ENCODE data around the gene DPP4. TPM values are rescaled to one million over a fixed set of nuclear protein-coding genes. Genes with fewer than 3 reads are reported as not detected.
A peak's percentile ranks its signal among the peaks of the same experiment; 100 is the strongest.

Gene DPP4
- total and polyA plus RNA-seq, 5 experiments from 2014 or later = 13.3 to 49.6 (median 27.0) TPM

- Mint-ChIP-seq H3K4me1 (peaks cover 4 to 9% (median 7%) of the 10 kb centered on the region in 4 donors), H3K4me3 (no peak overlapping the region), H3K9me3 (peaks cover 0 to 30% (median 15%) of the 10 kb centered on the region in 9 donors), H3K36me3 (peaks cover 0 to 20% (median 18%) of the 10 kb centered on the region in 3 donors), H3K27ac (no peak overlapping the region), H3K27me3 (no peaks in the 10 kb centered on the region)
- POLR2A ChIA-PET = no interaction called here
- DNase-seq (no peak), ATAC-seq (no peak)
Observed at GRCh38 chr2:162079514-162079913, 5.5 kb upstream of the DPP4 start.

- H3K27ac Mint-ChIP-seq = peak overlapping the region in 2 of 10 donors; percentile 18 to 64
- H3K36me3 Mint-ChIP-seq = peaks cover 3 to 28% (median 18%) of the 10 kb centered on the region in 3 donors
- POLR2A ChIA-PET = no interaction called here
- peaks cover 22 to 38% (median 34%) of the 10 kb centered on the region in 4 donors for H3K4me1 Mint-ChIP-seq
- H3K27me3 Mint-ChIP-seq = peaks cover 0 to 2% (median 0%) of the 10 kb centered on the region in 5 donors
- H3K9me3 Mint-ChIP-seq = peaks cover 0 to 30% (median 15%) of the 10 kb centered on the region in 9 donors
- ATAC-seq (no peak), DNase-seq (no peak)
- peak overlapping the region in 4 of 10 donors; percentile 10 to 98 (median 54) for H3K4me3 Mint-ChIP-seq
Observed at GRCh38 chr2:162075689-162076132, 1.7 kb upstream of the DPP4 start.

- Mint-ChIP-seq H3K27ac (peak overlapping the region in 5 of 10 donors; percentile 82 to 96 (median 93)), H3K4me1 (peaks cover 27 to 44% (median 40%) of the 10 kb centered on the region in 4 donors), H3K4me3 (peak overlapping the region; percentile 78 to 99 (median 92)), H3K27me3 (peaks cover 0 to 2% (median 0%) of the 10 kb centered on the region in 5 donors), H3K36me3 (peaks cover 6 to 28% (median 18%) of the 10 kb centered on the region in 3 donors), H3K9me3 (peaks cover 0 to 27% (median 14%) of the 10 kb centered on the region in 9 donors)
- no peak for DNase-seq
- no peak for ATAC-seq
- POLR2A ChIA-PET = interaction anchor here (1.1 to 4.9 kb wide), 4 partner anchors 8 to 62 kb away, joined by 4 to 43 read pairs (median 24); no protein-coding TSS in a partner anchor
Observed at GRCh38 chr2:162074928-162075688, 1.1 kb upstream of the DPP4 start.

- Mint-ChIP-seq H3K4me3 (peak overlapping the region; percentile 78 to 99 (median 92)), H3K27me3 (peaks cover 0 to 2% (median 0%) of the 10 kb centered on the region in 5 donors), H3K36me3 (peaks cover 6 to 23% (median 12%) of the 10 kb centered on the region in 3 donors), H3K9me3 (peaks cover 0 to 21% (median 8%) of the 10 kb centered on the region in 9 donors), H3K4me1 (peaks cover 27 to 45% (median 42%) of the 10 kb centered on the region in 4 donors), H3K27ac (peak overlapping the region; percentile 56 to 96 (median 86))
- ATAC-seq = no peak
- no peak for DNase-seq
- POLR2A ChIA-PET = interaction anchor here (1.1 to 4.9 kb wide), 4 partner anchors 9 to 62 kb away, joined by 4 to 43 read pairs (median 24); no protein-coding TSS in a partner anchor
Observed at GRCh38 chr2:162074632-162074895, 549 bp upstream of the DPP4 start.

- peak; percentile 56 for ATAC-seq
- Mint-ChIP-seq H3K36me3 (peaks cover 6 to 15% (median 10%) of the 10 kb centered on the region in 3 donors), H3K27ac (peak overlapping the region; percentile 82 to 99 (median 94)), H3K4me1 (peaks cover 30 to 53% (median 48%) of the 10 kb centered on the region in 4 donors), H3K4me3 (peak overlapping the region; percentile 90 to 100 (median 96)), H3K9me3 (peaks cover 0 to 9% (median 4%) of the 10 kb centered on the region in 9 donors), H3K27me3 (peaks cover 0 to 2% (median 0%) of the 10 kb centered on the region in 5 donors)
- POLR2A ChIA-PET = interaction anchor here (0.7 to 4.9 kb wide), 11 partner anchors 9 to 119 kb away, joined by 3 to 43 read pairs (median 4); no protein-coding TSS in a partner anchor
- peak in 7 of 10 donors; percentile 11 to 39 (median 12) for DNase-seq
Observed at GRCh38 chr2:162072976-162073887, 783 bp downstream of the DPP4 start.

- Mint-ChIP-seq H3K4me3 (peak overlapping the region; percentile 66 to 100 (median 96)), H3K27me3 (peaks cover 0 to 2% (median 0%) of the 10 kb centered on the region in 5 donors), H3K9me3 (peaks cover 0 to 2% (median 0%) of the 10 kb centered on the region in 9 donors), H3K4me1 (peaks cover 30 to 59% (median 51%) of the 10 kb centered on the region in 4 donors), H3K36me3 (peaks cover 3 to 8% (median 6%) of the 10 kb centered on the region in 3 donors), H3K27ac (peak overlapping the region in 7 of 10 donors; percentile 13 to 96 (median 57))
- DNase-seq (no peak), ATAC-seq (no peak)
- POLR2A ChIA-PET = interaction anchor here (1.1 to 4.9 kb wide), 5 partner anchors 8 to 79 kb away, joined by 3 to 43 read pairs (median 16); no protein-coding TSS in a partner anchor
Observed at GRCh38 chr2:162072181-162072702, 1.8 kb downstream of the DPP4 start.

- H3K9me3 Mint-ChIP-seq = no peaks in the 10 kb centered on the region
- POLR2A ChIA-PET = interaction anchor here (0.5 to 4.9 kb wide), 3 partner anchors 14 to 58 kb away, joined by 3 to 43 read pairs (median 31); no protein-coding TSS in a partner anchor
- peaks cover 0 to 2% (median 0%) of the 10 kb centered on the region in 5 donors for H3K27me3 Mint-ChIP-seq
- DNase-seq = no peak
- H3K4me1 Mint-ChIP-seq = peaks cover 34 to 64% (median 51%) of the 10 kb centered on the region in 4 donors
- H3K4me3 Mint-ChIP-seq = peak overlapping the region in 4 of 10 donors; percentile 9 to 36 (median 18)
- H3K27ac Mint-ChIP-seq = peak overlapping the region in 4 of 10 donors; percentile 7 to 80 (median 35)
- peaks cover 3 to 11% (median 8%) of the 10 kb centered on the region in 3 donors for H3K36me3 Mint-ChIP-seq
- ATAC-seq = no peak
Observed at GRCh38 chr2:162071001-162071400, 3.0 kb downstream of the DPP4 start.

GRCh38 chr2:162070228-162070936 is 3.6 kb downstream of the DPP4 start:
- POLR2A ChIA-PET = interaction anchor here (0.5 to 4.9 kb wide), 3 partner anchors 14 to 58 kb away, joined by 3 to 43 read pairs (median 31); no protein-coding TSS in a partner anchor
- H3K27me3 Mint-ChIP-seq = peaks cover 0 to 2% (median 0%) of the 10 kb centered on the region in 5 donors
- H3K9me3 Mint-ChIP-seq = no peaks in the 10 kb centered on the region
- ATAC-seq (no peak), DNase-seq (no peak)
- peaks cover 3 to 11% (median 8%) of the 10 kb centered on the region in 3 donors for H3K36me3 Mint-ChIP-seq
- H3K4me1 Mint-ChIP-seq = peaks cover 31 to 68% (median 51%) of the 10 kb centered on the region in 4 donors
- peak overlapping the region in 3 of 10 donors; percentile 9 to 53 (median 15) for H3K4me3 Mint-ChIP-seq
- peak overlapping the region in 6 of 10 donors; percentile 7 to 80 (median 39) for H3K27ac Mint-ChIP-seq

GRCh38 chr2:162069267-162069903 is 4.6 kb downstream of the DPP4 start:
- H3K4me3 Mint-ChIP-seq = no peak overlapping the region
- H3K27me3 Mint-ChIP-seq = peaks cover 0 to 2% (median 0%) of the 10 kb centered on the region in 5 donors

GRCh38 chr2:162067596-162067995 is 6.4 kb downstream of the DPP4 start:
- H3K9me3 Mint-ChIP-seq = no peaks in the 10 kb centered on the region
- peaks cover 3 to 11% (median 8%) of the 10 kb centered on the region in 3 donors for H3K36me3 Mint-ChIP-seq
- peak overlapping the region in 2 of 10 donors; percentile 37 to 95 for H3K27ac Mint-ChIP-seq
- no peaks in the 10 kb centered on the region for H3K27me3 Mint-ChIP-seq
- no peak overlapping the region for H3K4me3 Mint-ChIP-seq
- H3K4me1 Mint-ChIP-seq = peaks cover 40 to 72% (median 59%) of the 10 kb centered on the region in 4 donors
- POLR2A ChIA-PET = no interaction called here
- ATAC-seq = no peak
- no peak for DNase-seq

More at GRCh38 chr2:162069267-162069903, 4.6 kb downstream of the DPP4 start:
- no peak for ATAC-seq
- Mint-ChIP-seq H3K36me3 (peaks cover 3 to 11% (median 8%) of the 10 kb centered on the region in 3 donors), H3K4me1 (peaks cover 33 to 66% (median 51%) of the 10 kb centered on the region in 4 donors), H3K9me3 (no peaks in the 10 kb centered on the region), H3K27ac (peak overlapping the region in 2 of 10 donors; percentile 35 to 55)
- DNase-seq = no peak
- POLR2A ChIA-PET = interaction anchor here (0.9 kb wide), 1 partner anchor 12 kb away, joined by 3 read pairs; no protein-coding TSS in a partner anchor
